ENCODE measurements around the gene NSMF.

GRCh38 chr9:137406085-137406760 is 52.9 kb downstream of the NSMF start:
- TF ChIP-seq, protein P1, sequence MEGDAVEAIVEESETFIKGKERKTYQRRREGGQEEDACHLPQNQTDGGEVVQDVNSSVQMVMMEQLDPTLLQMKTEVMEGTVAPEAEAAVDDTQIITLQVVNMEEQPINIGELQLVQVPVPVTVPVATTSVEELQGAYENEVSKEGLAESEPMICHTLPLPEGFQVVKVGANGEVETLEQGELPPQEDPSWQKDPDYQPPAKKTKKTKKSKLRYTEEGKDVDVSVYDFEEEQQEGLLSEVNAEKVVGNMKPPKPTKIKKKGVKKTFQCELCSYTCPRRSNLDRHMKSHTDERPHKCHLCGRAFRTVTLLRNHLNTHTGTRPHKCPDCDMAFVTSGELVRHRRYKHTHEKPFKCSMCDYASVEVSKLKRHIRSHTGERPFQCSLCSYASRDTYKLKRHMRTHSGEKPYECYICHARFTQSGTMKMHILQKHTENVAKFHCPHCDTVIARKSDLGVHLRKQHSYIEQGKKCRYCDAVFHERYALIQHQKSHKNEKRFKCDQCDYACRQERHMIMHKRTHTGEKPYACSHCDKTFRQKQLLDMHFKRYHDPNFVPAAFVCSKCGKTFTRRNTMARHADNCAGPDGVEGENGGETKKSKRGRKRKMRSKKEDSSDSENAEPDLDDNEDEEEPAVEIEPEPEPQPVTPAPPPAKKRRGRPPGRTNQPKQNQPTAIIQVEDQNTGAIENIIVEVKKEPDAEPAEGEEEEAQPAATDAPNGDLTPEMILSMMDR (conservative IDR thresholded peaks at IDR 0.05 in 1 of 2, IDR thresholded peaks at IDR 0.05 in 1 of 2; ENCODE audit: extremely low read depth in 1 of 2, insufficient read depth in 1 of 2, low read depth in 1 of 2, low read length in 2 of 2), result no peak
- no peak for TF ChIP-seq EZH2 (IDR thresholded peaks at IDR 0.05; ENCODE audit: borderline replicate concordance, low read length)

All from mammary epithelial cell (primary cell).